HEK293 (cell line): Measurements from ENCODE around the gene ZNF423.

Experiments
- CTCF ChIA-PET: fragments of 350-600 bp; formaldehyde crosslinking; extraction: SDS; loops from one replicate; lab custom pipeline; 2021; ENCODE audit warnings: antibody characterized with exemption; lab: Yijun Ruan, JAX
- POLR2A ChIA-PET: fragments of 300-600 bp; formaldehyde crosslinking; extraction: SDS; loops from one replicate; lab custom pipeline; 2020; ENCODE audit warnings: antibody characterized with exemption, inconsistent platforms; lab: Yijun Ruan, JAX
- H3K27ac ChIP-seq: fragments of 200-500 bp; sonication (Bioruptor generic); 2 replicates; pipeline ENCODE4 v1.5.1; 2014; ENCODE audit warnings: low read depth, low read length, control low read depth, inconsistent platforms; ENCODE audit errors: extremely low read depth
- H3K36me3 ChIP-seq, 2 experiments: fragments of 200-500 bp in 1 of 2; sonication (Bioruptor generic) in 1 of 2; 1 replicate in 1 of 2; 2 replicates in 1 of 2; pipeline ENCODE4 v1.5.1; 2014 to 2017; ENCODE audit warnings: inconsistent platforms in 2 of 2, low read length in 2 of 2; ENCODE audit not compliant: control insufficient read depth in 2 of 2, insufficient read depth in 1 of 2
- H3K4me1 ChIP-seq: fragments of 200-500 bp; sonication (Bioruptor generic); 2 replicates; pipeline ENCODE4 v1.5.1; 2014; ENCODE audit warnings: mild to moderate bottlenecking, low read length, inconsistent platforms; ENCODE audit not compliant: control insufficient read depth, insufficient read depth
- H3K4me3 ChIP-seq: 2 replicates; pipeline ENCODE4 v1.5.1; 2011; ENCODE audit warnings: low read depth, mild to moderate bottlenecking, control low read depth, low read length, moderate library complexity
- H3K9me3 ChIP-seq: fragments of 200-500 bp; sonication (Bioruptor generic); 2 replicates; pipeline ENCODE4 v1.5.1; 2014; ENCODE audit warnings: low read depth, low read length, inconsistent platforms; ENCODE audit not compliant: control insufficient read depth, insufficient read depth
- EGR2 ChIP-seq: fragments of 450-650 bp; formaldehyde crosslinking; IDR thresholded peaks from 2 replicates; pipeline ENCODE4 v1.5.1; 2016; ENCODE audit warnings: low read depth, missing biosample characterization, missing genetic modification characterization
- KLF1 ChIP-seq: fragments of 450-650 bp; formaldehyde crosslinking; IDR thresholded peaks from 2 replicates; pipeline ENCODE4 v1.5.1; 2016; ENCODE audit warnings: missing biosample characterization, missing genetic modification characterization
- MEIS1 ChIP-seq: sonication (generic); formaldehyde crosslinking; IDR thresholded peaks from 2 replicates; pipeline ENCODE4 v1.8.1; 2022; ENCODE audit warnings: missing genetic modification reagents, mild to moderate bottlenecking, borderline replicate concordance
- PRDM6 ChIP-seq: fragments of 450-650 bp; formaldehyde crosslinking; IDR thresholded peaks from 2 replicates; pipeline ENCODE4 v1.5.1; 2017; ENCODE audit warnings: missing biosample characterization, missing genetic modification characterization
- SCRT2 ChIP-seq: fragments of 450-650 bp; formaldehyde crosslinking; IDR thresholded peaks from 2 replicates; pipeline ENCODE4 v1.5.1; 2016; ENCODE audit warnings: missing biosample characterization, missing genetic modification characterization
- ZBTB17 ChIP-seq: fragments of 450-650 bp; formaldehyde crosslinking; IDR thresholded peaks from 2 replicates; pipeline ENCODE4 v1.5.1; 2016; ENCODE audit warnings: missing biosample characterization, missing genetic modification characterization
- ZFHX2 ChIP-seq: fragments of 450-650 bp; formaldehyde crosslinking; conservative IDR thresholded peaks from 2 replicates; pipeline ENCODE4 v1.5.1; 2016; ENCODE audit warnings: missing biosample characterization, missing genetic modification characterization
- ZFP41 ChIP-seq: fragments of 450-650 bp; formaldehyde crosslinking; IDR thresholded peaks from 2 replicates; pipeline ENCODE4 v1.5.1; 2016; ENCODE audit warnings: missing biosample characterization, missing genetic modification characterization, borderline replicate concordance
- ZFP69B ChIP-seq: fragments of 450-650 bp; formaldehyde crosslinking; IDR thresholded peaks from 2 replicates; pipeline ENCODE4 v1.5.1; 2016; ENCODE audit warnings: missing biosample characterization, missing genetic modification characterization
- ZIC2 ChIP-seq: fragments of 450-650 bp; formaldehyde crosslinking; IDR thresholded peaks from 2 replicates; pipeline ENCODE4 v1.5.1; 2016; ENCODE audit warnings: missing biosample characterization, missing genetic modification characterization
- ZNF16 ChIP-seq: fragments of 450-650 bp; formaldehyde crosslinking; IDR thresholded peaks from 2 replicates; pipeline ENCODE4 v1.5.1; 2016; ENCODE audit warnings: low read depth, missing biosample characterization, missing genetic modification characterization
- ZNF23 ChIP-seq: fragments of 450-650 bp; formaldehyde crosslinking; IDR thresholded peaks from 2 replicates; pipeline ENCODE4 v1.5.1; 2016; ENCODE audit warnings: missing biosample characterization, missing genetic modification characterization, borderline replicate concordance
- ZNF292 ChIP-seq: fragments of 450-650 bp; formaldehyde crosslinking; IDR thresholded peaks from 2 replicates; pipeline ENCODE4 v1.5.1; 2016; ENCODE audit warnings: low read depth, missing biosample characterization, missing genetic modification characterization, borderline replicate concordance
- ZNF302 ChIP-seq: fragments of 450-650 bp; formaldehyde crosslinking; IDR thresholded peaks from 2 replicates; pipeline ENCODE4 v1.5.1; 2016; ENCODE audit warnings: missing biosample characterization, missing genetic modification characterization, low read depth
- ZNF324 ChIP-seq: fragments of 450-650 bp; formaldehyde crosslinking; IDR thresholded peaks from 2 replicates; pipeline ENCODE4 v1.5.1; 2016; ENCODE audit warnings: missing biosample characterization, missing genetic modification characterization
- ZNF335 ChIP-seq: fragments of 450-650 bp; formaldehyde crosslinking; conservative IDR thresholded peaks from 2 replicates; pipeline ENCODE4 v1.5.1; 2016; ENCODE audit warnings: missing biosample characterization, missing genetic modification characterization
- ZNF350 ChIP-seq: fragments of 450-650 bp; formaldehyde crosslinking; IDR thresholded peaks from 2 replicates; pipeline ENCODE4 v1.5.0; 2017; ENCODE audit warnings: missing biosample characterization, mild to moderate bottlenecking, missing genetic modification characterization
- ZNF394 ChIP-seq: fragments of 450-650 bp; formaldehyde crosslinking; IDR thresholded peaks from 2 replicates; pipeline ENCODE4 v1.5.1; 2016; ENCODE audit warnings: missing biosample characterization, missing genetic modification characterization, mild to moderate bottlenecking, moderate library complexity, borderline replicate concordance
- ZNF48 ChIP-seq: fragments of 450-650 bp; formaldehyde crosslinking; IDR thresholded peaks from 2 replicates; pipeline ENCODE4 v1.5.1; 2016; ENCODE audit warnings: missing biosample characterization, missing genetic modification characterization
- ZNF530 ChIP-seq: fragments of 450-650 bp; formaldehyde crosslinking; IDR thresholded peaks from 2 replicates; pipeline ENCODE4 v1.5.1; 2016; ENCODE audit warnings: low read depth, missing biosample characterization, missing genetic modification characterization
- ZNF548 ChIP-seq: fragments of 450-650 bp; formaldehyde crosslinking; IDR thresholded peaks from 2 replicates; pipeline ENCODE4 v1.5.1; 2016; ENCODE audit warnings: missing biosample characterization, missing genetic modification characterization
- ZNF623 ChIP-seq: fragments of 450-650 bp; formaldehyde crosslinking; IDR thresholded peaks from 2 replicates; pipeline ENCODE4 v1.5.1; 2016; ENCODE audit warnings: missing biosample characterization, missing genetic modification characterization
- ZNF626 ChIP-seq: fragments of 450-650 bp; sonication (Bioruptor Pico); formaldehyde crosslinking; IDR thresholded peaks from 2 replicates; pipeline ENCODE4 v1.5.1; 2018; ENCODE audit warnings: missing biosample characterization, missing genetic modification characterization, inconsistent platforms
- ZNF747 ChIP-seq: fragments of 450-650 bp; formaldehyde crosslinking; IDR thresholded peaks from 2 replicates; pipeline ENCODE4 v1.5.1; 2016; ENCODE audit warnings: missing biosample characterization, missing genetic modification characterization
- ZNF777 ChIP-seq: fragments of 450-650 bp; formaldehyde crosslinking; IDR thresholded peaks from 2 replicates; pipeline ENCODE4 v1.5.1; 2017; ENCODE audit warnings: missing biosample characterization, missing genetic modification characterization, borderline replicate concordance
- ZNF837 ChIP-seq: fragments of 450-650 bp; formaldehyde crosslinking; IDR thresholded peaks from 2 replicates; pipeline ENCODE4 v1.5.1; 2016; ENCODE audit warnings: missing biosample characterization, missing genetic modification characterization
- TF ChIP-seq, protein P1 (sequence below): fragments of 450-650 bp; formaldehyde crosslinking; IDR thresholded peaks from 2 replicates; pipeline ENCODE4 v1.5.1; 2016; ENCODE audit warnings: missing biosample characterization, missing genetic modification characterization

Gene ZNF423

GRCh38 chr16:49550140-49550539 lies 305.8 kb downstream of the ZNF423 start:
- ChIA-PET CTCF (interaction anchor here (0.6 kb wide), 1 partner anchor 43 kb away, joined by 3 read pairs; no protein-coding TSS in a partner anchor), POLR2A (no interaction called here)
- H3K27ac ChIP-seq, result no peak overlapping the region
- H3K4me1 ChIP-seq, result no peaks in the 10 kb centered on the region
- H3K4me3 ChIP-seq, result no peak overlapping the region
- no peaks in the 10 kb centered on the region for H3K9me3 ChIP-seq
- TF ChIP-seq ZNF623 (tag by site-specific recombination) (no peak), SCRT2 (tag by site-specific recombination) (no peak), ZFP69B (tag by site-specific recombination) (no peak), ZNF292 (tag by site-specific recombination) (no peak), MEIS1 (no peak), ZNF530 (tag by site-specific recombination) (no peak), ZFP41 (tag by site-specific recombination) (no peak), ZNF23 (tag by site-specific recombination) (no peak), ZNF548 (no peak)
- TF ChIP-seq, all 188 proteins: peak for 0
- no peaks in the 10 kb centered on the region for H3K36me3 ChIP-seq

- Histone ChIP-seq H3K36me3 (no peaks in the 10 kb centered on the region), H3K9me3 (no peaks in the 10 kb centered on the region), H3K27ac (no peak overlapping the region), H3K4me3 (no peak overlapping the region), H3K4me1 (no peaks in the 10 kb centered on the region)
- POLR2A ChIA-PET, result no interaction called here
- TF ChIP-seq PRDM6 (tag by site-specific recombination) (0 out of 2 replicates have a peak, but pooled peaks have one; percentile 32), ZNF747 (no peak), ZIC2 (tag by site-specific recombination) (peak; percentile 49; the same call in 1 of the 2 replicates)
- CTCF ChIA-PET, result interaction anchor here (0.6 to 1.3 kb wide), 2 partner anchors 13 to 41 kb away, joined by 3 to 5 read pairs; no protein-coding TSS in a partner anchor
Observed at GRCh38 chr16:49548325-49548970, 307.5 kb downstream of the ZNF423 start.

GRCh38 chr16:49547448-49547847 lies 308.5 kb downstream of the ZNF423 start:
- POLR2A ChIA-PET, result interaction anchor here (1.0 kb wide), 1 partner anchor 1360 kb away, joined by 3 read pairs; no protein-coding TSS in a partner anchor

DNA sequence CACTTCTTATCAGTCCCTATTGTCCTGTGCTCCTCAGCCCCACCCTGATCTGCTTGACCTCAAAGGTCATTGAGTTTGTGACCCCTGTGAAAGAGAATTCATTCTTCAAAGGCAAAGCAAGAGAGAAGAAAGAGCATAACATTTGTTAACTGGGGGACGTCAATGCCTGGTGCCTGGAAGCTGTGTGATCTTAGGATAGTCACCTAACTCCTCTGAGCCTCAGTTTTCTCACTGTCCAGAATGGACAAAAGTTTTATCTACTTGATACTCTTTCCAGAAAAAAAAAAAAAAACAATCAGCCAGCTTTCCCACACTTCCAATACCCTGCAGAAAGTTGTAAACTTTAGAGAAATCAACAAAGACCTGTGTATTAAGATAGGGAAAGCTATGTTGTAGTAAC lies 309.2 kb downstream of the ZNF423 start:
- POLR2A ChIA-PET, result interaction anchor here (1.0 kb wide), 1 partner anchor 1359 kb away, joined by 3 read pairs; no protein-coding TSS in a partner anchor
- no peaks in the 10 kb centered on the region for H3K9me3 ChIP-seq
- CTCF ChIA-PET, result interaction anchor here (0.6 to 1.0 kb wide), 3 partner anchors 10 to 808 kb away, joined by 3 to 5 read pairs (median 5); no protein-coding TSS in a partner anchor
- H3K4me1 ChIP-seq, result no peaks in the 10 kb centered on the region
- TF ChIP-seq ZBTB17 (tag by site-specific recombination) (no peak), ZNF23 (tag by site-specific recombination) (no peak), ZNF626 (tag by site-specific recombination) (no peak), ZNF777 (tag by site-specific recombination) (no peak), ZNF837 (tag by site-specific recombination) (no peak), ZNF48 (tag by site-specific recombination) (no peak), ZNF335 (tag by site-specific recombination) (no peak), ZNF394 (tag by site-specific recombination) (no peak), ZNF302 (no peak)
- TF ChIP-seq, protein P1, sequence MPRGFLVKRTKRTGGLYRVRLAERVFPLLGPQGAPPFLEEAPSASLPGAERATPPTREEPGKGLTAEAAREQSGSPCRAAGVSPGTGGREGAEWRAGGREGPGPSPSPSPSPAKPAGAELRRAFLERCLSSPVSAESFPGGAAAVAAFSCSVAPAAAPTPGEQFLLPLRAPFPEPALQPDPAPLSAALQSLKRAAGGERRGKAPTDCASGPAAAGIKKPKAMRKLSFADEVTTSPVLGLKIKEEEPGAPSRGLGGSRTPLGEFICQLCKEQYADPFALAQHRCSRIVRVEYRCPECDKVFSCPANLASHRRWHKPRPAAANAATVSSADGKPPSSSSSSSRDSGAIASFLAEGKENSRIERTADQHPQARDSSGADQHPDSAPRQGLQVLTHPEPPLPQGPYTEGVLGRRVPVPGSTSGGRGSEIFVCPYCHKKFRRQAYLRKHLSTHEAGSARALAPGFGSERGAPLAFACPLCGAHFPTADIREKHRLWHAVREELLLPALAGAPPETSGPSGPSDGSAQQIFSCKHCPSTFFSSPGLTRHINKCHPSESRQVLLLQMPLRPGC (tag by site-specific recombination), result no peak
- no peak overlapping the region for H3K4me3 ChIP-seq
- H3K27ac ChIP-seq, result no peak overlapping the region
- no peaks in the 10 kb centered on the region for H3K36me3 ChIP-seq

More at GRCh38 chr16:49547448-49547847, 308.5 kb downstream of the ZNF423 start:
- Histone ChIP-seq H3K4me1 (no peaks in the 10 kb centered on the region), H3K4me3 (no peak overlapping the region), H3K36me3 (no peaks in the 10 kb centered on the region), H3K9me3 (no peaks in the 10 kb centered on the region), H3K27ac (no peak overlapping the region)
- TF ChIP-seq KLF1 (tag by site-specific recombination) (peak; percentile 77), ZNF324 (tag by site-specific recombination) (no peak), ZIC2 (tag by site-specific recombination) (peak; percentile 68), ZNF16 (tag by site-specific recombination) (no peak), EGR2 (tag by site-specific recombination) (0 out of 2 replicates have a peak, but pooled peaks have one; percentile 39), ZFHX2 (tag by site-specific recombination) (peak; percentile 63), ZNF350 (tag by site-specific recombination) (no peak)
- CTCF ChIA-PET, result interaction anchor here (1.0 kb wide), 1 partner anchor 9 kb away, joined by 5 read pairs; no protein-coding TSS in a partner anchor
